Testis (tissue), 3 donors: ENCODE measurements around the gene RAB3A. TPM values are rescaled to one million over a fixed set of nuclear protein-coding genes. Genes with fewer than 3 reads are reported as not detected.
"Not testable (repeated sequence)": the region's sequence is repeated elsewhere in the genome, so short reads cannot be mapped to it uniquely, and the experiment has no call there.

ENCODE experiments used
- DNase-seq: peaks from one replicate; pipeline ENCODE4 v3.0.0-alpha.2; 2019
- H3K27ac ChIP-seq, 2 donors: fragments of 200-600 bp; sonication (generic); one replicate each; pipeline ENCODE4 v1.5.1; 2019
- H3K27me3 ChIP-seq: fragments of 200-600 bp; sonication (generic); one replicate; pipeline ENCODE4 v1.5.1; 2019
- H3K36me3 ChIP-seq: fragments of 200-600 bp; sonication (generic); one replicate; pipeline ENCODE4 v1.5.1; 2017; ENCODE audit warnings: low read depth; ENCODE audit errors: missing control alignments
- H3K4me1 ChIP-seq: fragments of 200-600 bp; sonication (generic); one replicate; pipeline ENCODE4 v1.5.1; 2019
- H3K4me3 ChIP-seq, 2 donors: fragments of 200-600 bp; sonication (generic); one replicate each; pipeline ENCODE4 v1.5.1; 2017 to 2019
- H3K9me3 ChIP-seq: fragments of 200-600 bp; sonication (generic); one replicate; pipeline ENCODE4 v1.5.1; 2017
- POLR2A ChIP-seq: fragments of 450-650 bp; IDR thresholded peaks from one replicate; pipeline ENCODE4 v1.6.1; 2017; ENCODE audit warnings: antibody characterized with exemption, mild to moderate bottlenecking, moderate library complexity
- WGBS, 2 donors: methylation state at CpG; one replicate each; pipeline ENCODE4 v1.1.5; 2018; 5-methylcytosine and 5-hydroxymethylcytosine counted together
- intact Hi-C: fragments of 100-400 bp; cut with DNase I; formaldehyde crosslinking; loops from one replicate; pipeline ENCODE4 v1.15.1; 2023; ENCODE audit warnings: low total_unique reads
- polyA plus RNA-seq: library from polyadenylated mRNA; stranded (reverse); fragments of 350-450 nt; fragmentation: Illumina TruSeq; extraction: RNeasy Lipid Tissue Mini Kit (QIAGEN cat#74804); gene quantifications from one replicate; pipeline ENCODE4 v1.2.3, GENCODE V29; 2014; ENCODE audit warnings: low read depth, low replicate concordance; ENCODE audit not compliant: insufficient read depth
- total RNA-seq, 2 donors: library from RNA; depleted of rRNA; stranded (reverse); fragments of >200 nt; gene quantifications; one replicate each; pipeline ENCODE4 v1.2.3, GENCODE V29; 2016
- TF ChIP-seq, protein P1 (sequence below), 3 experiments: fragments of 450-650 bp in 2 of 3; fragments of 200-600 bp in 1 of 3; sonication (generic) in 1 of 3; IDR thresholded peaks; one replicate each; pipeline ENCODE4 v1.5.1; 2016 to 2019; ENCODE audit warnings: antibody characterized with exemption in 3 of 3, mild to moderate bottlenecking in 2 of 3, moderate library complexity in 1 of 3

Gene RAB3A
- total and polyA plus RNA-seq, 3 donors from 2014 or later, result 2.8 to 6.3 (median 4.6) TPM

DNA sequence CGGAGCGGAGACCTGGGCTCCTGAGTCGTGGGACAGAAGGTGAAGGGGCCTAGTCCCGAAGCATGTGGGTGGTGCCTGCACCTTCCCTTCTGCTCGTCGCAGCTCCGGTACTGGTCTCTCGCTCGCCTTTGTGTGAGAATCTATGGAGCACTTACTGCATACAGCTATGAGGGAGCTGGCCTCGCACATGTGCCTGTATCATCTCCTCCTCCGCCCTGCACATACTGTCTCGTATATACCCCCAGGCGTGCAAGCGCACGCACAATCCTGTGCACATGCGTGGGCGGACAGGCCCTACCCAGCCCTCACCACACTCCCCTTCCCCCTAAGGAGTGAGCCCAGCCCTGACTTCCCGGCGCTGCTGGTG, 42.2 kb downstream of the RAB3A start:
- Histone ChIP-seq H3K36me3 (no peaks in the 10 kb centered on the region), H3K27ac (peak overlapping the region in 1 of 2 donors; percentile 83), H3K9me3 (no peaks in the 10 kb centered on the region), H3K4me3 (peak overlapping the region; percentile 30 to 50), H3K4me1 (peaks cover 24% of the 10 kb centered on the region), H3K27me3 (no peaks in the 10 kb centered on the region)
- WGBS, 2 donors, result 43 to 59% methylated on average over 17 to 19 of the region's 19 CpGs
- DNase-seq, result no peak
- TF ChIP-seq POLR2A, result no peak
- TF ChIP-seq, protein P1, sequence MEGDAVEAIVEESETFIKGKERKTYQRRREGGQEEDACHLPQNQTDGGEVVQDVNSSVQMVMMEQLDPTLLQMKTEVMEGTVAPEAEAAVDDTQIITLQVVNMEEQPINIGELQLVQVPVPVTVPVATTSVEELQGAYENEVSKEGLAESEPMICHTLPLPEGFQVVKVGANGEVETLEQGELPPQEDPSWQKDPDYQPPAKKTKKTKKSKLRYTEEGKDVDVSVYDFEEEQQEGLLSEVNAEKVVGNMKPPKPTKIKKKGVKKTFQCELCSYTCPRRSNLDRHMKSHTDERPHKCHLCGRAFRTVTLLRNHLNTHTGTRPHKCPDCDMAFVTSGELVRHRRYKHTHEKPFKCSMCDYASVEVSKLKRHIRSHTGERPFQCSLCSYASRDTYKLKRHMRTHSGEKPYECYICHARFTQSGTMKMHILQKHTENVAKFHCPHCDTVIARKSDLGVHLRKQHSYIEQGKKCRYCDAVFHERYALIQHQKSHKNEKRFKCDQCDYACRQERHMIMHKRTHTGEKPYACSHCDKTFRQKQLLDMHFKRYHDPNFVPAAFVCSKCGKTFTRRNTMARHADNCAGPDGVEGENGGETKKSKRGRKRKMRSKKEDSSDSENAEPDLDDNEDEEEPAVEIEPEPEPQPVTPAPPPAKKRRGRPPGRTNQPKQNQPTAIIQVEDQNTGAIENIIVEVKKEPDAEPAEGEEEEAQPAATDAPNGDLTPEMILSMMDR (IDR thresholded peaks at IDR 0.05), result no peak
- intact Hi-C loops, result loop anchor here (10.0 kb wide), 1 partner anchor 47 kb away; no protein-coding TSS in a partner anchor

GRCh38 chr19:18160971-18161635, 42.7 kb downstream of the RAB3A start:
- intact Hi-C loops, result loop anchor here (10.0 kb wide), 1 partner anchor 46 kb away; no protein-coding TSS in a partner anchor
- no peaks in the 10 kb centered on the region for H3K9me3 ChIP-seq
- no peaks in the 10 kb centered on the region for H3K27me3 ChIP-seq
- peak overlapping the region; percentile 67 to 83 for H3K27ac ChIP-seq
- H3K4me1 ChIP-seq, result peaks cover 29% of the 10 kb centered on the region
- TF ChIP-seq POLR2A, result no peak
- TF ChIP-seq, protein P1 (IDR thresholded peaks at IDR 0.05), result peak; percentile 13 to 86 (median 70)
- H3K4me3 ChIP-seq, result peak overlapping the region; percentile 46 to 50
- no peaks in the 10 kb centered on the region for H3K36me3 ChIP-seq
- WGBS, 2 donors, result 5% methylated on average over 17 to 24 of the region's 66 CpGs
- peak; percentile 80 for DNase-seq

DNA sequence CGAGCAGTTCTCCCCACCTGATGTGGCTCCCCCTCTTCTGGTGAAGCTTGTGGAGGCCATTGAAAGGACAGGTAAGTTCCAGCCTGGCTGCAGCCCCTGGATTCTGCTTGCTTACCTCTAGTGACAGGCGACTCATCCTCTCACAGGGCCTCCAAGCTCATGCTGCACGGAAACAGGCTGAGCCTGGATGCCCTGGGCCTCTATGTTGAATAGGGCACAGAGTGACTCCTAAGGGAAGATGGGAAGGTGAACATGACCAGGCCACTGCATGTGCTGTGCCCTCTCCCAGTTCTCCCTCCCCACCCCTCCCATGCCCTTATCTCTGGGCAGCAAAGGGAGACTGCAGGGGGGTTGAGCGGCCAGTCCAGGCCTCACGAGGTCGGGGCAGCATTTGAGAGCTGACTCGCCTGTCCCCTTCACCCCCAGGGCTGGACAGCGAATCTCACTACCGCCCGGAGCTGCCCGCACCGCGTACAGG, 43.3 kb downstream of the RAB3A start:
- WGBS, 2 donors, result 20 to 42% methylated on average over 1 to 13 of the region's 13 CpGs
- intact Hi-C loops, result loop anchor here (10.0 kb wide), 1 partner anchor 46 kb away; no protein-coding TSS in a partner anchor
- Histone ChIP-seq H3K4me1 (peaks cover 34% of the 10 kb centered on the region), H3K27me3 (no peaks in the 10 kb centered on the region), H3K4me3 (peak overlapping the region; percentile 46 to 50), H3K9me3 (no peaks in the 10 kb centered on the region), H3K27ac (peak overlapping the region; percentile 67 to 83), H3K36me3 (no peaks in the 10 kb centered on the region)
- TF ChIP-seq POLR2A, result no peak
- TF ChIP-seq, protein P1 (IDR thresholded peaks at IDR 0.05), result no peak
- DNase-seq, result no peak

GRCh38 chr19:18159810-18160209, 44.0 kb downstream of the RAB3A start:
- intact Hi-C loops, result loop anchor here (10.0 kb wide), 1 partner anchor 45 kb away; no protein-coding TSS in a partner anchor
- Histone ChIP-seq H3K4me1 (peaks cover 34% of the 10 kb centered on the region), H3K9me3 (no peaks in the 10 kb centered on the region), H3K4me3 (no peak overlapping the region), H3K27me3 (no peaks in the 10 kb centered on the region), H3K27ac (no peak overlapping the region), H3K36me3 (no peaks in the 10 kb centered on the region)
- WGBS, 2 donors, result 91 to 96% methylated on average over 10 of the region's 10 CpGs
- DNase-seq, result no peak
- TF ChIP-seq, protein P1 (IDR thresholded peaks at IDR 0.05), result no peak
- no peak for TF ChIP-seq POLR2A

DNA sequence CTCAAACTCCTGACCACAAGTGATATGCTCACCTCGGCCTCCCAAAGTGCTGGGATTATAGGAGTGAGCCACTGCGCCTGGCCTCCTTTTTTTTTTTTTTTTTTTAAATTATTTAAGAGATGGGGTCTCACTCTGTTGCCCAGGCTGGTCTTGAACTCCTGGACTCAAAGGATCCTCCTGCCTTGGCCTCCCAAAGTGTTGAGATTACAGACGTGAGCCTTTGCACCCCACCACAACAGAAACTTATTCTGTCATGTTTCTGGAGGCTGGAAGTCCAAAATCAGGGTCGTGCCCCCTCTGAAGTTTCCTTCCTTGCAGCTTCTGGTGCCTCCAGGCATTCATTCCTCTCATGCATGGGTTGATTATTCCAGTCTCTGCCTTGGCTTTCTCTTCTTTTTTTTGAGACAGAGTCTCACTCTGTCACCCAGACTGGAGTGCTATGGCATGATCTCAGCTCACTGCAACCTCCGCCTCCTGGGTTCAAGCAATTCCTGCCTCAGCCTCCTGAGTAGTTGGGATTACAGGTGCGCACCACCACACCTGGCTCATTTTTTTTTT, 44.7 kb downstream of the RAB3A start:
- WGBS, 2 donors, result 88 to 92% methylated on average over 6 of the region's 6 CpGs
- intact Hi-C loops, DNase-seq, H3K9me3 ChIP-seq, H3K27me3 ChIP-seq, H3K4me3 ChIP-seq, H3K36me3 ChIP-seq, H3K27ac ChIP-seq: not testable (repeated sequence)
- peaks cover 39% of the 10 kb centered on the region for H3K4me1 ChIP-seq
